ENCODE data around the gene SGSM2. TPM values are rescaled to one million over a fixed set of nuclear protein-coding genes. Genes with fewer than 3 reads are reported as not detected.

SGSM2 gene
- total RNA-seq, 1 donor from 2014 or later, result 55.4 TPM

DNA sequence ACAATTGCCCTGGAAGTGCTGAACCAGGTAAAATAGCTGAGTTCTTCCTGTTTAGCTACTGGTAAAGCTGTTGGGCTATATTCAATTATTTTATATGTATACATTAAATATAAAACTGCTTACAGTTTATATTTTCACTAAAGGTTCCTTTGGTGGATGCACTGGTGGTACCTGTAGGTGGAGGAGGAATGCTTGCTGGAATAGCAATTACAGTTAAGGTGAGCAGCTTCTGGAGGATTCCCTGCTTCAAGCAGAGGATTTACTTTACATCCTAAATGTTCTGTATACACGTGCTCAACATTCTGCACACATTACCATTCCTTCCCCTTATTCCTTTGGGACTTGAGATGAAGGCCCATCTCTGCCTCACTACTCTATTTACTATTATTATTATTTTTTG lies 15.9 kb upstream of the SGSM2 start:
- Histone ChIP-seq H3K4me1 (no peaks in the 10 kb centered on the region), H3K9me3 (no peaks in the 10 kb centered on the region), H3K27me3 (ENCODE audit: low read depth) (no peaks in the 10 kb centered on the region), H3K27ac (no peak overlapping the region), H3K4me3 (no peak overlapping the region), H3K36me3 (peaks cover 52% of the 10 kb centered on the region)
- DNase-seq (no peak), ATAC-seq (no peak)
- intact Hi-C loops (cut with DNase I), result no loop called here
- TF ChIP-seq, protein P1, sequence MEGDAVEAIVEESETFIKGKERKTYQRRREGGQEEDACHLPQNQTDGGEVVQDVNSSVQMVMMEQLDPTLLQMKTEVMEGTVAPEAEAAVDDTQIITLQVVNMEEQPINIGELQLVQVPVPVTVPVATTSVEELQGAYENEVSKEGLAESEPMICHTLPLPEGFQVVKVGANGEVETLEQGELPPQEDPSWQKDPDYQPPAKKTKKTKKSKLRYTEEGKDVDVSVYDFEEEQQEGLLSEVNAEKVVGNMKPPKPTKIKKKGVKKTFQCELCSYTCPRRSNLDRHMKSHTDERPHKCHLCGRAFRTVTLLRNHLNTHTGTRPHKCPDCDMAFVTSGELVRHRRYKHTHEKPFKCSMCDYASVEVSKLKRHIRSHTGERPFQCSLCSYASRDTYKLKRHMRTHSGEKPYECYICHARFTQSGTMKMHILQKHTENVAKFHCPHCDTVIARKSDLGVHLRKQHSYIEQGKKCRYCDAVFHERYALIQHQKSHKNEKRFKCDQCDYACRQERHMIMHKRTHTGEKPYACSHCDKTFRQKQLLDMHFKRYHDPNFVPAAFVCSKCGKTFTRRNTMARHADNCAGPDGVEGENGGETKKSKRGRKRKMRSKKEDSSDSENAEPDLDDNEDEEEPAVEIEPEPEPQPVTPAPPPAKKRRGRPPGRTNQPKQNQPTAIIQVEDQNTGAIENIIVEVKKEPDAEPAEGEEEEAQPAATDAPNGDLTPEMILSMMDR (IDR thresholded peaks at IDR 0.05), result no peak

GRCh38 chr17:2323629-2324314 lies 13.5 kb upstream of the SGSM2 start:
- DNase-seq, result no peak
- TF ChIP-seq, protein P1 (IDR thresholded peaks at IDR 0.05), result no peak
- Histone ChIP-seq H3K4me3 (no peak overlapping the region), H3K9me3 (no peaks in the 10 kb centered on the region), H3K4me1 (no peaks in the 10 kb centered on the region), H3K36me3 (peaks cover 75% of the 10 kb centered on the region), H3K27me3 (ENCODE audit: low read depth) (no peaks in the 10 kb centered on the region), H3K27ac (no peak overlapping the region)
- ATAC-seq, result no peak
- intact Hi-C loops (cut with DNase I), result no loop called here

GRCh38 chr17:2331303-2331702 lies 6.0 kb upstream of the SGSM2 start:
- Histone ChIP-seq H3K27me3 (ENCODE audit: low read depth) (no peaks in the 10 kb centered on the region), H3K4me3 (no peak overlapping the region), H3K9me3 (no peaks in the 10 kb centered on the region), H3K4me1 (peaks cover 10% of the 10 kb centered on the region), H3K27ac (no peak overlapping the region), H3K36me3 (peaks cover 92% of the 10 kb centered on the region)
- DNase-seq (no peak), ATAC-seq (no peak)
- intact Hi-C loops (cut with DNase I), result no loop called here
- TF ChIP-seq, protein P1 (IDR thresholded peaks at IDR 0.05), result no peak

DNA sequence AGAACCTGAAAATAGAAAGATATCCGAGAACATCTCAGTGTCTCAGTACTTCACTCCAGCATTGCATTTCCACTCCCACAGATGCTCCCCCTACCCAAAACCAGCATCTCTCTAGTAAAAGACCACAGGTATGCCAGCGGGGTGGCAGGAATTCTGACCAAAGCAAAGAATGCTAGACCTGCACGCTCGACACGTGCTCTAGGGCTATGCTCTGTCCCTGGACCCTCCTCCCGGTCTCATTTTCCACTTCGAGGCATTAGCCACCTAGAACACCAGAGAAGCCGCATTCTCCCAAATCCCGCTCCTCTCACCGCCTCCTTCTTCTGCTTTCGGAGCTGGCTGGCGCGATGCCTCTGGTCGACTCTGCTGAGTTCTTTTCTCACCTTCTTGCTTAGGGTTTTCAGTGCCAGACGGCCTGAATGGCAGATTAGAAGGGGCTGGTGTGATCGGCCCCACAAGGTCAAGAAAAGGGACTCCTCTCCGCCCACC lies 1.5 kb upstream of the SGSM2 start:
- peaks cover 47% of the 10 kb centered on the region for H3K36me3 ChIP-seq
- no peaks in the 10 kb centered on the region for H3K27me3 ChIP-seq (ENCODE audit: low read depth)
- no peaks in the 10 kb centered on the region for H3K9me3 ChIP-seq
- ATAC-seq (no peak), DNase-seq (no peak)
- H3K27ac ChIP-seq, result peak overlapping the region; percentile 84
- peak overlapping the region; percentile 86 for H3K4me3 ChIP-seq
- TF ChIP-seq, protein P1 (IDR thresholded peaks at IDR 0.05), result no peak
- H3K4me1 ChIP-seq, result peaks cover 14% of the 10 kb centered on the region
- intact Hi-C loops (cut with DNase I), result no loop called here

DNA sequence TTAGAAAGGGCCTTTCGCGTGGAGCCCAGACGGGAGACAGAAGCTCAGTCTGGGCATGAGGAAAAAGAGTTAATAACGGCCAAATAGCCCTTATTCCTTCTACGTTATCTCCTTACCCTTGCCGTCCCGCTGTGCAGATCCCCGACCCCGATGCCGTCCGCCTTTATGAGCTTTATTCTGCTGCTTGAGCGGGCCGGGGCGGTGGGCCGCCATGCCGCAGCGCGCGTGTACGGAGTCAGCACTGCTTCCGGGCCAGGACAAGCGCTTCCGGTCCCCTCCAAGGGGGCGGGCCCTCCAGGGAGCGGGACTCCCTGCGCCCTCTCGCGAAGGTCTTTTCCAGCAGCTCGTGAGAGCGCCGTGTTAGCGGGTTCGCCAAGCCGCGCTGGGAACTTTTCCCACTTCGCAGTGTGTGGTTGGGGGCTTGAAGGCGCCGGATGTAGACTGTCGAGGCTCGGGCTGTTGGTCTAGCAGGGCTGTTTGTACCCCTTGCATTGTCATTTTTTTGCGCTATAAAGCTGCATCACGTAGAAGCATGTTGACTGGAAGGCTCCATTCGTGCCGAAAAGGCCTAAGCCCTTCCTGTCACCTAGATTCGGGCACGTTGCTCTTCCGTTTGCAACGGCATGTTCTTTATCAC lies 968 bp upstream of the SGSM2 start, which contains the start of gene TSR1:
TSS of gene TSR1 (minus strand) at position 243 of the 637 bp plus-strand sequence. CDS start at position 213, 30 bp downstream.
- H3K27ac ChIP-seq, result peak within 1 kb of the TSS; percentile 84
- H3K27me3 ChIP-seq (ENCODE audit: low read depth), result no peaks in the 10 kb centered on the region
- ATAC-seq, result peak; percentile 97
- intact Hi-C loops (cut with DNase I), result no loop called here
- DNase-seq, result peak; percentile 93
- H3K4me1 ChIP-seq, result peaks cover 14% of the 10 kb centered on the region
- peak within 1 kb of the TSS; percentile 86 for H3K4me3 ChIP-seq
- TF ChIP-seq, protein P1 (IDR thresholded peaks at IDR 0.05), result peak; percentile 39
- no peaks in the 10 kb centered on the region for H3K9me3 ChIP-seq
- H3K36me3 ChIP-seq, result peaks cover 41% of the 10 kb centered on the region

Data from lower lobe of right lung (tissue), 2 donors.